ENCODE measurements around the gene ZBTB8OS.

The ZBTB8OS gene

DNA sequence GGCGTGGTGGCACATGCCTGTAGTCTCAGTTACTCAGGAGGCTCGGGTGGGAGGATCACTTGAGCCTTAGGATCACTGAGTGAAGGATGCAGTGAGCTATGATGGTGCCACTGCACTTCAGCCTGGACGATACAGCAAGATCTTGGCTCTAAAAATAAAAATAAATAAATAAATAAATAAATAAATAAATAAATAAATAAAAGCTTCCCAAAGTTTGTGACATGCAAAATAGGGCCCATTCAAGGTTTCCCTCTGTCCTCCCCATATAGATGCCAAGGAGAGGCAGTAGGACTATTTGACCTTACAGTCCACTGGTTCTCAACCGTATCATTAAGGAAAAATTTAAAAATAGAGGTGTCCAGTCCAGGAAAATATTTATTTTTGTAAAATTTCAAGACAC lies 41.2 kb downstream of the ZBTB8OS start:
- Histone ChIP-seq H3K4me1 (peaks cover 0 to 19% (median 9%) of the 10 kb centered on the region in 10 experiments; a peak in 11 of 20 replicates), H3K27me3 (peaks cover 6 to 19% (median 14%) of the 10 kb centered on the region in 11 experiments; a peak in 19 of 22 replicates), H4K20me1 (no peaks in the 10 kb centered on the region), H3K9me3 (replicated peaks in 1 of 11) (peaks cover 0 to 8% (median 0%) of the 10 kb centered on the region in 11 experiments; a peak in 3 of 22 replicates), H3K4me3 (no peak overlapping the region), H3K36me3 (peaks cover 0 to 5% (median 0%) of the 10 kb centered on the region in 11 experiments; a peak in 3 of 22 replicates), H3K4me2 (no peak overlapping the region), H3K9ac (no peak overlapping the region), H3K27ac (no peak overlapping the region)
- no peak for TF ChIP-seq Cebpa-rat (IDR thresholded peaks at IDR 0.05)

DNA sequence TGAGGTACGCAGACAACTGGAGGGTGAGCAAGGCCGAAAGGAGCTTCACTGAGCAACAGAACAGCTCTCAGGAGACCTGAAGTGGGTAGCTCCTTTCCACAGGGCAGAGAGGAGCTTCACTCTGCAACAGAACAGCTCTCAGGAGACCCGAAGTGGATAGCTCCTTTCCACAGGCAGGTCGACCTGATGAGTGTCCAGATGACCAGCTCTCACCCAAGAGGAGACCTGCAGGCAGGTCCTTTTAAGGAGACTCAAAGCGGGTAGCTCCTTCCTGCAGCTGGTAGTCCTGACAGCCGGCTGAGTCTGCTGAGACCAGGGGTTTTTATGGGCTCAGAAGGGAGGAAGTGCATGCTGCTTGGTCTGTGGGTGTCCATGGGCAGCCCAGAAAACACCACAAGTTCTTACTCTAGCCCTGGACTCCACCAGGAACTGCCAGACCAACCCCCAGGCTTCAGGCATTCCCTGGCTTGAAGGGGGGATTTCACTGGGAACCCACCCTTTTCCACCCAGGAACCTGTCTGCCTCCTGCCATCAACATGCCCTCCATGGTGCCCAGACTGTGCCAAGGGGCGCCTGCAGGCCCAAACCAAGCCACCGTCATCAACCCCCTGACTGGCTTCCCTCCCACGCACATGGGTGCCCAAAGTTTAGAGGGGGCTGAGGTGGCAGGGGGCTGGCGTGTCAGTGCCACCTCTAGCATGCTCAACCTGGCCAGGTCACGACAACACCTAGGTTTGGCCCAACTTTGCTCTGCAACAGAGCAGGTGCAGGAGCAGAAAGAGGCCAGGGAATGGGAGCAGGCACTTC lies 43.6 kb downstream of the ZBTB8OS start:
- Histone ChIP-seq H3K27ac (no peak overlapping the region), H3K4me3 (no peak overlapping the region), H3K27me3 (peaks cover 0 to under 1% (median 0%) of the 10 kb centered on the region in 11 experiments; a peak in 4 of 22 replicates), H3K9ac (no peak overlapping the region), H4K20me1 (no peaks in the 10 kb centered on the region), H3K4me2 (no peak overlapping the region), H3K9me3 (replicated peaks in 1 of 11) (peaks cover 0 to 8% (median 0%) of the 10 kb centered on the region in 11 experiments; a peak in 3 of 22 replicates), H3K4me1 (peaks cover 0 to 6% (median 0%) of the 10 kb centered on the region in 10 experiments; a peak in 2 of 20 replicates), H3K36me3 (peaks cover 0 to 5% (median 0%) of the 10 kb centered on the region in 11 experiments; a peak in 3 of 22 replicates)
- TF ChIP-seq Cebpa-rat (IDR thresholded peaks at IDR 0.05): no peak

DNA sequence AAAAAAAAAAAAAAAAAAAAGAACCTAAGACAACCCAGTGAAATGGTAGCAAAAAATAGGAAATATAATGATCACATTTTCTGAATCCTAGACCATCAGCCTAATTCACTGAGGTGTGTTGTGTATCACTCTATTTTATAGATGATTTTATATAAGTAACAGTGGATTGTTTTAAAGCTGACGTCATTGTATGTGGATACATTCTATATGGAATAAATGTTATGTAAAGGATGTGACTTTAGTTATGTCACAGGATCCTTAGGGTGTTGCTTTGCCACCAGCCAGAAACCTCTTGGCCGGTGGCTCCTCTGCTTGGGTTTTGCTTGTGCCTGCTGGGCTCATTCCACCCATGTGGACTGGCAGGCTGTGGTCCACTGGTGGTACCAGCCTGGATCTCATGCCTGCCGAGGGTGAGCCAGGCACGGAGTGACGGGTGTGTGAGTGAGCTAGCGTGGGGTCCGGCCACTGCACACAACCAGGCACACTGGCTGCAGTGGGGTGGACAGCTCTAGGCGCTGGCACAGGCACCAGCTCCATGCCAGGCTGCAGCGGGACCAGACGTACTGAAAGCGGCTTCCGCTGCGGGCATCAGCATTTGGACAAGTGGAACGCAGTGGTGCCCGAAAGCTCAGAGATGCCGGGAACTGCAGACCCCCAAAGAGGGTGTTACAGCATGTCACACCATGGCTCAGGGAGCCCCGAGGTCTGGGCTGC lies 44.5 kb downstream of the ZBTB8OS start:
- no peaks in the 10 kb centered on the region for H3K27me3 ChIP-seq
- peaks cover 0 to 5% (median 0%) of the 10 kb centered on the region in 11 experiments; a peak in 3 of 22 replicates for H3K36me3 ChIP-seq
- no peak overlapping the region for H3K27ac ChIP-seq
- H3K4me1 ChIP-seq: peaks cover 0 to 6% (median 0%) of the 10 kb centered on the region in 10 experiments; a peak in 2 of 20 replicates
- TF ChIP-seq Cebpa-rat (IDR thresholded peaks at IDR 0.05): no peak
- no peaks in the 10 kb centered on the region for H4K20me1 ChIP-seq
- no peak overlapping the region for H3K4me3 ChIP-seq
- peaks cover 0 to 8% (median 0%) of the 10 kb centered on the region in 11 experiments; a peak in 3 of 22 replicates for H3K9me3 ChIP-seq (replicated peaks in 1 of 11)
- no peak overlapping the region for H3K4me2 ChIP-seq
- H3K9ac ChIP-seq: no peak overlapping the region

DNA sequence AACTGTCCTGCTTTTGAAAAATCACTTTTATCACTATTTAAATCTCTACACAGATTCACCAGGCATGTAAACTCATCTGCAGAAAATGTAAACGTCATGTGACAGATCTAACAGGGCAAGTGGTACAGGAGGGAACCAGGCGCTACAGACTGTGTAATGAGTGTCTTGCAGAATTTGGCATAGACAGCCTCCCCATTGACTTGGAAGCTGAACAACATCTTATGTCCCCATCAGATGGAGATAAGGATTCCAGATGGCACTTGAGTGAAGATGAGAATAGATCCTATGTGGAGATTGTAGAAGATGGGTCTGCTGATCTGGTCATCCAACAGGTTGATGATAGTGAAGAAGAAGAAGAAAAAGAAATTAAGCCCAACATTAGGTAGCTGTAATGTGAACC lies 50.3 kb downstream of the ZBTB8OS start:
- no peaks in the 10 kb centered on the region for H3K4me1 ChIP-seq
- H4K20me1 ChIP-seq: no peaks in the 10 kb centered on the region
- H3K27ac ChIP-seq: no peak overlapping the region
- no peaks in the 10 kb centered on the region for H3K9me3 ChIP-seq (replicated peaks in 1 of 11)
- TF ChIP-seq Cebpa-rat (IDR thresholded peaks at IDR 0.05): no peak
- no peaks in the 10 kb centered on the region for H3K27me3 ChIP-seq
- no peak overlapping the region for H3K9ac ChIP-seq
- peaks cover 0 to 23% (median 5%) of the 10 kb centered on the region in 11 experiments; a peak in 10 of 22 replicates for H3K36me3 ChIP-seq
- no peak overlapping the region for H3K4me3 ChIP-seq
- no peak overlapping the region for H3K4me2 ChIP-seq

DNA sequence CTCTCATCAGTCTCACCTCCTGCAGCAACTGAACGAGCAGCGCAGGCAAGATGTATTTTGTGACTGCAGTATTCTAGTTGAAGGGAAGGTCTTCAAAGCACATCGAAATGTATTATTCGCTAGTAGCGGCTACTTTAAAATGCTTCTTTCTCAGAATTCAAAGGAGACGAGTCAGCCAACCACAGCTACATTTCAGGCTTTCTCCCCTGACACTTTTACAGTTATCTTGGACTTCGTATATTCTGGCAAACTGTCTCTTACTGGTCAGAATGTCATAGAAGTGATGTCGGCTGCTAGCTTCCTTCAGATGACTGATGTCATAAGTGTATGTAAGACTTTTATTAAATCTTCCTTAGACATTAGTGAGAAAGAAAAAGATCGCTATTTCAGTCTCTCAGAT lies 57.4 kb downstream of the ZBTB8OS start:
- Histone ChIP-seq H3K27me3 (no peaks in the 10 kb centered on the region), H4K20me1 (no peaks in the 10 kb centered on the region), H3K27ac (no peak overlapping the region), H3K4me3 (no peak overlapping the region), H3K9ac (no peak overlapping the region), H3K4me1 (no peaks in the 10 kb centered on the region), H3K36me3 (peaks cover 0 to 21% (median 6%) of the 10 kb centered on the region in 11 experiments; a peak in 10 of 22 replicates), H3K4me2 (no peak overlapping the region), H3K9me3 (replicated peaks in 1 of 11) (no peaks in the 10 kb centered on the region)
- TF ChIP-seq Cebpa-rat (IDR thresholded peaks at IDR 0.05): no peak

DNA sequence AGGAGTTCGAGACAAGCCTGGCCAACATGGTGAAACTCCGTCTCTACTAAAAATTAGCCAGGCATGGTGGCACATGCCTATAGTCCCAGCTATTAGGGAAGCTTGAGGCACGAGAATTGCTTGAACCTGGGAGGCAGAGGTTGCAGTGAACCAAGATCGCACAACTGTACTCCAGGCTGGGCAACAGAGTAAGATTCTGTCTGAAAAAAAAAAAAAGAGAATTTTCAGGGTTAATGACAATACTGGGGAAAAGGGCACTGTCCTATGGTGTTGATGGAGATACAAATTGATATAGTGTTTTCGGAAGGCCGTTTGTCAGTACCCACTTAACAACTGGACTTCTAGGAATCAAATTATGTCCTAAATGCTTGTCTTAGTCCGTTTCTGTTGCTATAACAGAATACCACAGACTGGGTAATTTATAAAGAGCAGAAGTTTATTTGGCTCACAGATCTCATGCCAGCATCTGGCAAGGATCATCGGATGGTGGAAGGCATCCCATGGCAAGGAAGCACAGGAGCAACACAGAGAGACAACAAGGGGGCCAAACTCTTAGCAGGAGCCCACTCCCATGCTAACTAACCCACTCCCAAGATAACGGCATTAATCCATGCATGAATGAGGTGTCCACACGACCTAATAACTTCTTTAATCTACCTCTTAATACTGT lies 69.9 kb downstream of the ZBTB8OS start:
- no peak overlapping the region for H3K27ac ChIP-seq
- H3K27me3 ChIP-seq: no peaks in the 10 kb centered on the region
- H3K36me3 ChIP-seq: no peaks in the 10 kb centered on the region
- no peaks in the 10 kb centered on the region for H4K20me1 ChIP-seq
- H3K9me3 ChIP-seq (replicated peaks in 1 of 11): no peaks in the 10 kb centered on the region
- H3K9ac ChIP-seq: no peak overlapping the region
- no peak for TF ChIP-seq Cebpa-rat (IDR thresholded peaks at IDR 0.05)
- H3K4me1 ChIP-seq: no peaks in the 10 kb centered on the region
- no peak overlapping the region for H3K4me2 ChIP-seq
- H3K4me3 ChIP-seq: no peak overlapping the region

Data from BLaER1 treated with 17β-estradiol and CSF1 and Interleukin-3, amounts not matched to agents 10 nM and 100 nM (cell line).